Smooth muscle cell (in vitro differentiated cells): ENCODE results near the gene HNRNPC. TPM values are rescaled to one million over a fixed set of nuclear protein-coding genes. Genes with fewer than 3 reads are reported as not detected.

Experiments
- DNase-seq: peaks from one replicate; lab custom pipeline; 2025; ENCODE audit not compliant: unreplicated experiment; lab: John Stamatoyannopoulos, UW
- H2AFZ ChIP-seq: fragments of 200-600 bp; sonication (generic); 2 replicates; pipeline ENCODE4 v1.6.0; 2016; ENCODE audit warnings: antibody characterized with exemption, low read depth, mild to moderate bottlenecking
- H3F3A ChIP-seq: fragments of 200-600 bp; sonication (generic); 2 replicates; pipeline ENCODE4 v1.6.0; 2017; ENCODE audit warnings: antibody characterized with exemption, low read depth
- H3K27ac ChIP-seq: fragments of 200-600 bp; sonication (generic); 2 replicates; pipeline ENCODE4 v1.5.1; 2016; ENCODE audit warnings: low read depth, mild to moderate bottlenecking
- H3K27me3 ChIP-seq: fragments of 200-600 bp; sonication (generic); 2 replicates; pipeline ENCODE4 v1.6.1; 2016; ENCODE audit warnings: low read depth, mild to moderate bottlenecking
- H3K36me3 ChIP-seq: fragments of 200-600 bp; sonication (generic); 2 replicates; pipeline ENCODE4 v1.5.1; 2016; ENCODE audit warnings: low read depth
- H3K4me1 ChIP-seq: fragments of 200-600 bp; sonication (generic); 2 replicates; pipeline ENCODE4 v1.5.1; 2016; ENCODE audit warnings: low read depth
- H3K4me2 ChIP-seq: fragments of 200-600 bp; sonication (generic); 2 replicates; pipeline ENCODE4 v1.6.0; 2016; ENCODE audit warnings: mild to moderate bottlenecking
- H3K4me3 ChIP-seq: fragments of 200-600 bp; sonication (generic); 2 replicates; pipeline ENCODE4 v1.5.1; 2016; ENCODE audit warnings: mild to moderate bottlenecking
- H3K79me2 ChIP-seq: fragments of 200-600 bp; sonication (generic); 2 replicates; pipeline ENCODE4 v1.6.0; 2016; ENCODE audit warnings: low read depth, mild to moderate bottlenecking
- H3K9ac ChIP-seq: fragments of 200-600 bp; sonication (generic); 2 replicates; pipeline ENCODE4 v1.6.0; 2016; ENCODE audit warnings: low read depth
- H3K9me3 ChIP-seq: fragments of 200-600 bp; sonication (generic); replicated peaks from 2 replicates; pipeline ENCODE4 v1.5.1; 2016; ENCODE audit warnings: low read depth
- H4K20me1 ChIP-seq: fragments of 200-600 bp; sonication (generic); 2 replicates; pipeline ENCODE4 v1.6.0; 2016; ENCODE audit warnings: low read depth
- WGBS: methylation state at CpG from one replicate; pipeline ENCODE4 v1.1.7; 2016; ENCODE audit warnings: low lambda C conversion rate; 5-methylcytosine and 5-hydroxymethylcytosine counted together
- polyA plus RNA-seq: library from polyadenylated mRNA; unstranded; fragments of >200 nt; fragmentation: Nextera tagmentation; extraction: Ambion mirVana; gene quantifications from 2 replicates; pipeline ENCODE4 v1.2.1, GENCODE V29; 2016
- total RNA-seq: library from RNA; depleted of rRNA; stranded (reverse); fragments of >200 nt; gene quantifications from 2 replicates; pipeline ENCODE4 v1.2.3, GENCODE V29; 2014
- TF ChIP-seq, protein P1 (sequence below): fragments of 200-600 bp; sonication (generic); IDR thresholded peaks from 2 replicates; pipeline ENCODE4 v1.5.1; 2017; ENCODE audit warnings: borderline replicate concordance, mild to moderate bottlenecking, antibody characterized with exemption; ENCODE audit not compliant: insufficient read depth, poor library complexity, severe bottlenecking

HNRNPC gene
- total and polyA plus RNA-seq, 2 experiments from 2014 or later = 408 to 514 TPM

DNA sequence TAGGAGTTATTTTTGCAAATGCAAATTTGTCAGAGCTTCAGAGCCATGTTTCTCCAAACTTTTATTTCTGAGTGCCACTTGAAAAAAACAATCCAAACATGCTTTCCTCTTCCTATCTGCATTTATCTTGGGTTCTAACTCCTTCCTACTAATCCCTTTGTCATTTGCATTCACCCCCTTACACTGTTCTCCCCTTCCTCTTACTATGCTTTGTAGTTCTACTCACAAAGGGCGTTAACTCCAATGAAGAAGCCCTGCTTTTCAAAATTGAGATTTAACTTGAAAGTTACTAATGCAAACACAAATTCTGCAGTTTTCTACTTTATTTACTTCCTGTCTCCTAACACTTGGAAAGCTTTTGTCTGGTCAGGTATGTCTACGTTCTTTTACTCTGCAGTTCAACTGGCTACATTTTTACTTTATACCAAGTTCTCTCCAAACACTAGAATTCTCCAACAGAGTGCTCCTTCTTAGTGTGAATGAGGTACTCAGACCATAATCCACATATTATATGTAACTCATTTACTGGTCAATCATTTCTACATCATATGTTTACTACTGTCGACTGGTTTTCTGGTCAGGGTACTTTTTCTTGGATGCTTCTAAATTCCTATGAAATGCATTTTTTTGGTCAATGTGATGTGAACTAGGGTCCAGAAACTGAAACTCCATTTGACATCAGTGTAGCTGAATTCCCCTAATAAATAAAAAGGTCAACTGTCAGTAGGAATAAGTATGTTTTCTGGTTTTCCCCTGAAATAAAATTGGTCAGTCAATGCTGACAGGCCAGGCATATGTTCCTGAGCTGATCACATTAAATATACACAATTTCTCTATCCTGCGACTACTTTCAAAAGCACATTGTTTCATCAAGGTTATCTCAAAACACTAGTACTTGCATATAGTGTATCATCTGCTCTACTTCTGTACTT, 62.2 kb downstream of the HNRNPC start:
- TF ChIP-seq, protein P1, sequence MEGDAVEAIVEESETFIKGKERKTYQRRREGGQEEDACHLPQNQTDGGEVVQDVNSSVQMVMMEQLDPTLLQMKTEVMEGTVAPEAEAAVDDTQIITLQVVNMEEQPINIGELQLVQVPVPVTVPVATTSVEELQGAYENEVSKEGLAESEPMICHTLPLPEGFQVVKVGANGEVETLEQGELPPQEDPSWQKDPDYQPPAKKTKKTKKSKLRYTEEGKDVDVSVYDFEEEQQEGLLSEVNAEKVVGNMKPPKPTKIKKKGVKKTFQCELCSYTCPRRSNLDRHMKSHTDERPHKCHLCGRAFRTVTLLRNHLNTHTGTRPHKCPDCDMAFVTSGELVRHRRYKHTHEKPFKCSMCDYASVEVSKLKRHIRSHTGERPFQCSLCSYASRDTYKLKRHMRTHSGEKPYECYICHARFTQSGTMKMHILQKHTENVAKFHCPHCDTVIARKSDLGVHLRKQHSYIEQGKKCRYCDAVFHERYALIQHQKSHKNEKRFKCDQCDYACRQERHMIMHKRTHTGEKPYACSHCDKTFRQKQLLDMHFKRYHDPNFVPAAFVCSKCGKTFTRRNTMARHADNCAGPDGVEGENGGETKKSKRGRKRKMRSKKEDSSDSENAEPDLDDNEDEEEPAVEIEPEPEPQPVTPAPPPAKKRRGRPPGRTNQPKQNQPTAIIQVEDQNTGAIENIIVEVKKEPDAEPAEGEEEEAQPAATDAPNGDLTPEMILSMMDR = no peak

DNA sequence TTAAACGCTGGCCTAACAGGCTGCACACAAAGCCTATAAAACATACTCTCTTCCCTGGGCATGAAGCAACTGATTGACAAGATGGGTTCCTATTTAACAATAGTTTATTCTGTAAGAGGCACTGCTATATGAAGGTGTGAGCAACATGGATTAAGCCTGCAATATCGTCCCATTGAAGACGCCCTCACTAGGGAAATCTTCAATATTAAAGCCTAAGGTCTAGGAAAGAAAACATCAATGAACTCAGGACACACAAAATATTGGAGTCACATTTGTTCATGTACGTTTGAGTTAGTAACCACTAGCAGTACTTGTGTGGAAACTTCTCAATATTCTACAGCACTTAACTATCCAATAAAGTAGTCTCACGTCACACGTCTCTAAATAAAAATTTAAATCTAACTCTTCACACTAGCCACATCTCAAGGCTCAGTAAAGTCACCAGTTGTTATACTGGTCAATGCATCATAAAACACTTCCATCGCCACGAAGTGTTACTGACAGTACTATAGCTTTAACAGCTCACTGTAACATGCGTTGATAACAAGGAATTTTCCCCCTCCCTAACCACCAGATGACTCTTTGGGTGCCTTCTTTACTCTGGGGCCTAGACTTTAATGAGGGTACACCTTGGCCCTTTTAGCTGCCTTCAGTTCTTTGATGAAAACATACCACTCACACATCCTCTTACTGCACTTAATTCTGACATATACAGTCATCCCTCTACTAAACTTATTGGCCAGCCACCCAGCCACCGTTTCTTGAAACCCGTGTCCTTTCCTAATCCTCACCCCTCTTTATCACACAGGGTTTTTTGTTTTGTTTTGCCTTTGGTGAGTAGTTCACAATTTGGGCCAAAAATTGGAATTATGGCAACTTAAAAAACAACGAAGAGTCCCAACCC, 63.3 kb downstream of the HNRNPC start:
- no peak overlapping the region for H3K9ac ChIP-seq
- TF ChIP-seq, protein P1 = no peak

More for the DNA sequence above, 62.2 kb downstream of the HNRNPC start:
- Histone ChIP-seq H3K4me3 (no peak overlapping the region), H3K9ac (no peak overlapping the region), H3K27me3 (no peaks in the 10 kb centered on the region), H3K79me2 (peaks cover 14% of the 10 kb centered on the region), H3K9me3 (no peaks in the 10 kb centered on the region), H3K27ac (no peak overlapping the region), H3F3A (peaks cover 69% of the 10 kb centered on the region), H3K36me3 (peaks cover 14% of the 10 kb centered on the region), H4K20me1 (peaks cover 95% of the 10 kb centered on the region), H3K4me2 (no peak overlapping the region), H2AFZ (no peak overlapping the region), H3K4me1 (peaks cover 13% of the 10 kb centered on the region)
- DNase-seq = no peak
- 97% methylated on average over 4 of the region's 4 CpGs for WGBS

DNA sequence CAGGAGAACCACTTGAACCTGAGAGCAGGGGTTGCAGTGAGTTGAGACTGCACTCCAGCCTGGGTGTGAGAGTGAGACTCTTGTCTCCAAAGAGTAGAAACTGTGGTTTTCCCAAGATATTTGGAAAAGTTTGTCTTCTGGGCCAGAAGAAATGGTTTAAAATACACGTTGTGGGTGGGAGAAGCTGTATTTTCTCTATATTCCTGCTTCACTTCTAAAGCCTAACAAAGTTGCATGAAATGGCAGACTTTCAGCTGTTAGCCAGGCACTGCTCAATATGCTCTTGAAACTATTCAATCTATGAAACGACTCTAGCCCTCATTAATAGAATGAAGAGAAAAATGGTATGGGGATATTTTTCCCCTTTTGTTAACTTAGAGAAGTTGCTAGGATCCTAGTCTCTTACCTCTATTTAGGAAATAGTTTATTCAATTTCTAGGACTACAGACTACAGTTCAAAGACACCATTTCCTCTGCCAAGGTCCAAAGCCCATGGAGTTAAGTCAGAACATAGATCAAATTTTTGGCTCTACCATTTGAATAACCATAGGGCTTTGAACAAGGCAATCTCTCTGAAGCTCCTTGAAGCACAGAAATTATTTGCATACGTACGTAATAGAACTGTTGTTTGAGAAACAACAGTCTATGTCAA, 64.1 kb downstream of the HNRNPC start:
- TF ChIP-seq, protein P1 = no peak
- 89% methylated on average over 4 of the region's 4 CpGs for WGBS
- Histone ChIP-seq H3K79me2 (peaks cover 7% of the 10 kb centered on the region), H4K20me1 (peaks cover 93% of the 10 kb centered on the region), H2AFZ (no peak overlapping the region), H3K27me3 (no peaks in the 10 kb centered on the region), H3K4me2 (no peak overlapping the region), H3F3A (peaks cover 78% of the 10 kb centered on the region), H3K36me3 (peaks cover 9% of the 10 kb centered on the region), H3K9ac (no peak overlapping the region), H3K4me1 (peaks cover 13% of the 10 kb centered on the region), H3K4me3 (no peak overlapping the region), H3K9me3 (no peaks in the 10 kb centered on the region), H3K27ac (no peak overlapping the region)
- DNase-seq = no peak

More for the DNA sequence above, 63.3 kb downstream of the HNRNPC start:
- DNase-seq = no peak
- Histone ChIP-seq H4K20me1 (peaks cover 93% of the 10 kb centered on the region), H3K27ac (no peak overlapping the region), H3K27me3 (no peaks in the 10 kb centered on the region), H3F3A (peaks cover 70% of the 10 kb centered on the region), H3K4me3 (no peak overlapping the region), H3K4me2 (no peak overlapping the region), H2AFZ (no peak overlapping the region), H3K79me2 (peaks cover 7% of the 10 kb centered on the region), H3K9me3 (no peaks in the 10 kb centered on the region), H3K36me3 (peaks cover 9% of the 10 kb centered on the region), H3K4me1 (peaks cover 13% of the 10 kb centered on the region)
- WGBS = 94% methylated on average over 12 of the region's 12 CpGs
